ENCODE measurements around the gene C4orf33. TPM values are rescaled to one million over a fixed set of nuclear protein-coding genes. Genes with fewer than 3 reads are reported as not detected.

Gene C4orf33
- total RNA-seq, 1 donor from 2014 or later, result 6.2 TPM

DNA sequence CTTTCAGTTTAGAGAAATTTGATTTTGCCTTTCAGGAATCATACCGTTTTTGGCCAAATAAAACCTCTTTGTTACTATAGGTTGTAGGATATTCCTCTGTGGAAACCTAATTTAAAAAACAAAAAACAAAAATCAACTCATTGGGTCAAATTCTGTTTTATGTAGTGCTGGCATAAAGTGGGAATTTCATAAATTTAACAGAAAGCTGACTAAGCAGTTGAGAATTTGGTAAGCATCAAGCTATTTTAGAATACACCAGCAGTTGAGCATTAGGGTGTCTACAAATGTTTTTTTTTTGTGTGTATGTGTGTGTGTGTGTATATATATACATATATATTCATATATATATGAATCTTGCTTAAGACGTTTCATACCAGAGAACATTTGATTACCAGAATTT lies 47.4 kb downstream of the C4orf33 start:
- H3K27me3 Mint-ChIP-seq, result peaks cover 17% of the 10 kb centered on the region
- intact Hi-C loops (cut with micrococcal nuclease), result no loop called here

DNA sequence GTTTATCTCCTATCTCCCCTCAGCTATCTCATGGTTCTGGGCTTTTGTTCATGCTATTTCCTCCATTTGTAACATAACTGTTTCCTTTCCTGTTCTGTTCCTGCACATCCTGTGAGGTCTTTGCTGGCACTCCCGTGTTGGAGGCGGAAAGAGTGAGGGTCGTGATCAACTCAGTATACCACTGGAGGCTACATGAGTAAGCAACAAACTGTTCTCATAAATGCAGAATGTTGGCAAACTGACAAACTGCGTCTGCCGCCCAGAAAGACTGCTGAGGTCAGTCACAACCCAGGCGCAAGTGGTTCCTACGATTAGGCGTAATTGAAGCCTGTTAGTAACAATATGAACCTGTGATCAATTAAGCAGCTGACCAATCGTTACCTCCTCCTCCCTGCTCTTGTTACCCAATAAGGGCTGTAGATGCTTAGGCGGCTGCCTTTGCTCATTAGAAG lies 48.8 kb downstream of the C4orf33 start:
- Mint-ChIP-seq H3K9me3 (no peaks in the 10 kb centered on the region), H3K27me3 (peaks cover 19% of the 10 kb centered on the region), H3K4me3 (no peak overlapping the region), H3K36me3 (ENCODE audit: low read depth) (no peaks in the 10 kb centered on the region), H3K4me1 (no peaks in the 10 kb centered on the region), H3K27ac (no peak overlapping the region)
- no peak for DNase-seq
- intact Hi-C loops (cut with micrococcal nuclease), result no loop called here

More for the DNA sequence above, 47.4 kb downstream of the C4orf33 start:
- Mint-ChIP-seq H3K27ac (no peak overlapping the region), H3K4me3 (no peak overlapping the region), H3K9me3 (no peaks in the 10 kb centered on the region), H3K4me1 (no peaks in the 10 kb centered on the region), H3K36me3 (ENCODE audit: low read depth) (no peaks in the 10 kb centered on the region)
- no peak for DNase-seq

DNA sequence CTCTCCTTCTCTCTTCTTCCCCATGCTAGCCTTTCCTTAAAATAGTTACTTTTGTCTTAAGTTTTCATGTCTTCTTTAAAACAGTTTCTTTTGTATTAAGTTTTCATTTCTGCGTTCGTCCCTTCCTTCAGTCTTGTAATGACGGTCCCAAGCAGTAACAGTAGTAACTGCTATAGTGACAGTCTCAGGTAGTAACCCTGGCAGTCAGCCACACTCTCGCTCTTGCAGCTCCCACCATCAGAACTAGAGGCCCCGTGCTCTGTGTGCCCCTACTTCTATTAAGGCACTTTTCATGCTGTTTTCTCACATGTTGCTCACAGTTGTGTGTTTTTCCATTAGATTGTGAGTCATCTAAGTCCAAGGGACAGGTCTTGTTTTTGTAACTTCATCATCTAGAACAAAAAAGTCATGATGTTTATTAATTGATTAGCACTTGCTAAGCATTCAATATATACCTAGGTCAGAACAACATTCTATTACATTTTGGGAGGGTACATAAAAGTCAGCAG lies 49.3 kb downstream of the C4orf33 start:
- no peaks in the 10 kb centered on the region for H3K36me3 Mint-ChIP-seq (ENCODE audit: low read depth)
- no peak overlapping the region for H3K27ac Mint-ChIP-seq
- H3K27me3 Mint-ChIP-seq, result peaks cover 19% of the 10 kb centered on the region
- intact Hi-C loops (cut with micrococcal nuclease), result no loop called here
- no peak for DNase-seq
- H3K4me3 Mint-ChIP-seq, result no peak overlapping the region
- no peaks in the 10 kb centered on the region for H3K9me3 Mint-ChIP-seq
- H3K4me1 Mint-ChIP-seq, result no peaks in the 10 kb centered on the region

DNA sequence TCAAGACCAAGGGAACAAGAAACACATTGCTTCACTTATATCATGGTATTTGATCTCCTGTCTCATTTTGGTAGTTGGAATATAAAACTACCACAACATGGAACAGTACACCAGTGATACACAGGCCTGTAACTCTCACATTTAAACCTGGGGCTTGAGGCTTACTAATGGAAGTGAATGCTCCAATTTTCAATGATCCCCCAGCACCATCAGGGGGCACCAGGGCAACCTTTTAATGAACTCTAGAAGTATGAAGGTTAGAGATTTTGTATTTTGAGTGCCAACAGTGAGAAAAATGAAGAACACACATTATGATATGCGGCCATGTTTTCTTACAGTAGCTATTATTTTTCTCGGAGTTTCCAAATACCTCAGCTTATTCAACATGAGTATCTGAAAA lies 50.7 kb downstream of the C4orf33 start:
- no peak overlapping the region for H3K4me3 Mint-ChIP-seq
- H3K4me1 Mint-ChIP-seq, result no peaks in the 10 kb centered on the region
- no peaks in the 10 kb centered on the region for H3K9me3 Mint-ChIP-seq
- intact Hi-C loops (cut with micrococcal nuclease), result no loop called here
- no peaks in the 10 kb centered on the region for H3K36me3 Mint-ChIP-seq (ENCODE audit: low read depth)
- no peak for DNase-seq
- peaks cover 14% of the 10 kb centered on the region for H3K27me3 Mint-ChIP-seq
- H3K27ac Mint-ChIP-seq, result no peak overlapping the region

- Mint-ChIP-seq H3K36me3 (ENCODE audit: low read depth) (no peaks in the 10 kb centered on the region), H3K27me3 (peaks cover 10% of the 10 kb centered on the region), H3K4me1 (no peaks in the 10 kb centered on the region)
These were observed 52.9 kb downstream of the C4orf33 start for GRCh38 chr4:129148892-129149291.

DNA sequence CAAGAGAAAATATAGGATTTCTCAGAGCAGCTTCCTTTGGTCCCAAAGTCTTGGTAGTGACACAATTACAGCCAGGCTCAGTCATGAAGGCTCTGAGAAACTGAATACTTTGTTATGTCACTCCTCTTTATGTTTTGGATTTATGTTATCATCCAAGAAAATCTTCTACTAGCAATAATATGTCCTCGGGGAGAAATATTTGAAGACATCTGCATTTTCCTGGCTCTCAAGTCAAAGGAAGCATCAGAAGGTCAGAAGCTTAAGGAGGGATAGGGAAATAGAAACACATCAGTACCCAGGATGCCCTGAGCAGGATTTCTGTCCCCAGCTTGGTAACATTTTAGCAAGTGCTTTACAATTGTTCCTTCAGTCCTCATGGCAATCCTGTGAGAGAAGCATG lies 54.0 kb downstream of the C4orf33 start:
- no peak for DNase-seq
- intact Hi-C loops (cut with micrococcal nuclease), result no loop called here
- Mint-ChIP-seq H3K27me3 (peaks cover 8% of the 10 kb centered on the region), H3K9me3 (no peaks in the 10 kb centered on the region), H3K27ac (no peak overlapping the region), H3K4me3 (no peak overlapping the region), H3K36me3 (ENCODE audit: low read depth) (no peaks in the 10 kb centered on the region), H3K4me1 (no peaks in the 10 kb centered on the region)

More at GRCh38 chr4:129148892-129149291, 52.9 kb downstream of the C4orf33 start:
- Mint-ChIP-seq H3K27ac (no peak overlapping the region), H3K4me3 (no peak overlapping the region), H3K9me3 (no peaks in the 10 kb centered on the region)
- no peak for DNase-seq
- intact Hi-C loops (cut with micrococcal nuclease), result no loop called here

DNA sequence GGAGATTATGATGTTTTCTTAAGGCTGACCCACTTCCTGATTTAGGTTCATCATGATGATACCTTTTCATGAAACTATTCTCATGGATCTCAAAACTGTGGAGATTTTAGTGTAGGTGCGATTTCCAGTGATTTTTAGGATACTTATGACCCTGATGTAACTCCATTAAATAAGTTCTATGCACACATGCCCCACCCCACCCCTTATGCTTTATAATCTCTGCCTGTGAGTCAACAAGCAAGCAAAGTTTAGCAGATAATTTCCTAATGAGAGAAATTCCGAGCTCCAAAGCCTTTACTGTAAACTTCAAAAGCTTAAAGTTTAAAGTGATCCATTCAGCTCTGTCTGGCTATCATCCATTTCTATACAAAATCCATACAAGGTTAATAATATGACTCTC lies 56.4 kb downstream of the C4orf33 start:
- intact Hi-C loops (cut with micrococcal nuclease), result no loop called here
- no peak overlapping the region for H3K4me3 Mint-ChIP-seq
- H3K36me3 Mint-ChIP-seq (ENCODE audit: low read depth), result no peaks in the 10 kb centered on the region

DNA sequence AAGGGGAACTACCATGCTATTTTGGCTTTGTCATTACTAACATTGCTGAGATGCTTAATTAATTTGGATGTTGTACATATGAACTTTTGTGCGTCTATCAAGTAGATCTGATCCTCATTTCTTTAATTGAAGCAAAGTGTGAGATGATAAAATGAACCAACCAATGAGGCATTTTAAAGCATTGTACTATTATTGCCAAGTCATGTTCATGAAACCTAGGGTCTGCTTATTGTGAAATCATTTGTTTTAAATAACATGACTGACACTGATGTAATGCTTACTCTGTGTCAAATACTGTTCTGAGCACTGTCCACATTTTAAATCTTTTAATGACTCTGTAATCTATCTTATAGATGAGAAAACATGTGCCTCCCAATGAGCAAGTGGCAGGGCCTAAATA lies 57.7 kb downstream of the C4orf33 start:
- DNase-seq, result no peak
- Mint-ChIP-seq H3K27me3 (peaks cover 16% of the 10 kb centered on the region), H3K4me1 (no peaks in the 10 kb centered on the region), H3K9me3 (no peaks in the 10 kb centered on the region), H3K27ac (no peak overlapping the region), H3K36me3 (ENCODE audit: low read depth) (no peaks in the 10 kb centered on the region), H3K4me3 (no peak overlapping the region)
- intact Hi-C loops (cut with micrococcal nuclease), result no loop called here

More for the DNA sequence above, 56.4 kb downstream of the C4orf33 start:
- Mint-ChIP-seq H3K27ac (no peak overlapping the region), H3K27me3 (peaks cover 11% of the 10 kb centered on the region), H3K9me3 (no peaks in the 10 kb centered on the region), H3K4me1 (no peaks in the 10 kb centered on the region)
- DNase-seq, result no peak

DNA sequence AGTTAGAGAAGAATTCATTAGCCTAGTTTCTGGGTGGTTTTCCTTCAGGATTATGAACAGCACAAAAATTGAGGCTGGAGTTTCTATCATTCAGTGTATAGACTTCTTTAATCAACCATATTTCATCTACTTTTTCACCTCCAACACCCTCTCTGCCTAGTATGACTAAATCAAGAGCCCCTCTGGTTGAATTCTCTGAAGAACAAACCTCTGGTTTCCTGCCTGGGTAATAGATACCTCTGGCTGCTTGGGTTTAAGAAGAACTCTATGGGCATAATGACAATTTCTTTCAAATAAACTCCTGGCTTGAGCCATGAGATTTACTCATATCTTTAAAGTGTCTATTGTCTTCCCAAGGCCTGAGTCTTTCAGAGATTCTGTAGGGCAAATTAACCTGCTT lies 66.5 kb downstream of the C4orf33 start:
- no peaks in the 10 kb centered on the region for H3K36me3 Mint-ChIP-seq (ENCODE audit: low read depth)
- peaks cover 27% of the 10 kb centered on the region for H3K27me3 Mint-ChIP-seq
- no peak overlapping the region for H3K4me3 Mint-ChIP-seq
- no peak for DNase-seq
- intact Hi-C loops (cut with micrococcal nuclease), result no loop called here
- no peak overlapping the region for H3K27ac Mint-ChIP-seq
- no peaks in the 10 kb centered on the region for H3K4me1 Mint-ChIP-seq
- no peaks in the 10 kb centered on the region for H3K9me3 Mint-ChIP-seq

DNA sequence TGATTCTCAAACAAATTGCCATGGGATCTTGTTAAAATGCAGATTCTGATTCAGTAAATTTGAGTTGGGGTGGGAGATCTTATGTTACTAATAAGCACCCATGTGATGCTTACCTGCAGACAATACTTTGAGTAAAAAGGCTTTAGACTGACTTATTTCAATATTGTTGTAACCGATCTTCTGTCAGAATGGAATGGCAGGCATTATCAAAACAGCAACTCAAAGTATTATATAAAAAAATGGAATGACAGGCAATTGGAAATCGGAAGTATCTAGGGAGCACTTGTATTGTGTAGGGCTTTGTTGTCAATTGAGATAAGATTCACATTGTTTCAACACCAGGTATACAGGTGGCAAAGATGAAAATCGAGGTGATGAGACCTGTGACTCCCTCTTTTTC lies 67.5 kb downstream of the C4orf33 start:
- intact Hi-C loops (cut with micrococcal nuclease), result no loop called here
- no peaks in the 10 kb centered on the region for H3K4me1 Mint-ChIP-seq
- H3K36me3 Mint-ChIP-seq (ENCODE audit: low read depth), result no peaks in the 10 kb centered on the region
- H3K27me3 Mint-ChIP-seq, result peaks cover 29% of the 10 kb centered on the region
- DNase-seq, result no peak
- no peak overlapping the region for H3K4me3 Mint-ChIP-seq
- no peaks in the 10 kb centered on the region for H3K9me3 Mint-ChIP-seq
- no peak overlapping the region for H3K27ac Mint-ChIP-seq

DNA sequence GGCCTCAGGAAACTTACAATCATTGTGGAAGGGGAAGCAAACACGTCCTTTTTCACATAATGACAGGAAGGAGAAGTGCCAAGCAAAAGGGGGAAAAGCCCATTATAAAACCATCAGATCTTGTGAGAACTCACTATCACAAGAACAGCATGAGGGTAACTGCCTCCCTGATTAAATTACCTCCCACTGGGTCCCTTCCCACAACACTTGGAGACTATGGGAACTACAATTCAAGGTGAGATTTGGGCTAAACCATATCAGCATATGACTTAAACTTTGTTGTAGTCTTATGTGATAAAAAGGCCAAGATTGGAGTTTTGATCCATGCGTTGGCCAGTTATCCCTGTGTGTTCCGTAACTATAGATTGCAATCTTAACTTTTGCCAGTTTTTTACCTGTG lies 68.3 kb downstream of the C4orf33 start:
- Mint-ChIP-seq H3K4me1 (no peaks in the 10 kb centered on the region), H3K27ac (no peak overlapping the region), H3K36me3 (ENCODE audit: low read depth) (no peaks in the 10 kb centered on the region), H3K4me3 (no peak overlapping the region), H3K27me3 (peaks cover 34% of the 10 kb centered on the region), H3K9me3 (no peaks in the 10 kb centered on the region)
- DNase-seq, result no peak
- intact Hi-C loops (cut with micrococcal nuclease), result no loop called here

Other genes with a start within 250 kb of the C4orf33 start
- 24.2 and 25.4 TPM in 2 replicates for gene SCLT1, start 2.6 kb upstream of the C4orf33 start, total RNA-seq

Measured in activated CD4-positive, alpha-beta T cell treated with anti-CD3 and anti-CD28 coated beads, Interleukin-2, amount 10 ng/mL, durations not matched to agents 24 days and 14 days (primary cell).